Measurements from ENCODE around the gene GUCY1A2. TPM values are rescaled to one million over a fixed set of nuclear protein-coding genes. Genes with fewer than 3 reads are reported as not detected.

The GUCY1A2 gene
- total RNA-seq, 1 donor from 2014 or later: not detected

DNA sequence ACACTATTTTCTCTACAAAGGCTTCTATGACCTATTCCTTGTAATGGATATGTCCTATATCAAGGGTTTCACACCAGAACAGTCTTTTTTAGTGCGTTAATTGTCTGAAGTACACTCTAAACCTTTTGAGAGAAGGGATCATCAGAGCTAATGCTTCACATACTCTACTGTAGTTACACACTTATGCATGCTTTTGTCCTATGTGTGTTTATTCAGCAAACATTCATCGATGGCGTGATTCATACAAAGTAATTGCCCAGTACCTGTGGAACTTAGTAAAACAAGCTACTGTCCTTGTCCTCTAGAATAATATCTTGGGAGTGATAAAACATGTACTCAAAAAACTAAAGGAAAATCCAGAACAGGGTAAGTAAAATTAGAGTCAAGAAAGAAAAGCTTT, 139.2 kb downstream of the GUCY1A2 start:
- DNase-seq: no peak
- Mint-ChIP-seq H3K4me3 (no peak overlapping the region), H3K9me3 (peaks cover 18% of the 10 kb centered on the region), H3K27me3 (no peaks in the 10 kb centered on the region), H3K4me1 (no peaks in the 10 kb centered on the region), H3K27ac (no peak overlapping the region), H3K36me3 (ENCODE audit: low read depth) (no peaks in the 10 kb centered on the region)
- intact Hi-C loops (cut with micrococcal nuclease): no loop called here

DNA sequence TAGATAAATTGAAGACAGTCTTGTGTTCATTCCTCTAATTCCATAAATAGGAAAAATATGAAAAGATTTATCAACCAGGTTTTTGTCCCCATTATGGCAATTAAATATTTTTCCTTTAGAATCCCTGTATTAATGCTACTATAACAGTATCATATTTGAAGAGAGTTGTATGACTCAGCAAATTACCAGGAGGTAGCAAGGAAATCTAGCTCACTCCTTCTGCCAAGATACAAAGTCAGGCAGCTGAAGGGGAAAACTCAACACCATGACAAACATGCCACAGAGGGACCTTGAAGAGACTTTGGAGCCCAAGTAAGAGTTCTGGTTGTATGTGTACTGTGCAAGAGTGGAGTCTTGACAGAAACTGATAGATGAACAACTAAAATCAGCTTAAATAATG, 143.3 kb downstream of the GUCY1A2 start:
- peaks cover 24% of the 10 kb centered on the region for H3K9me3 Mint-ChIP-seq
- no peak for DNase-seq

DNA sequence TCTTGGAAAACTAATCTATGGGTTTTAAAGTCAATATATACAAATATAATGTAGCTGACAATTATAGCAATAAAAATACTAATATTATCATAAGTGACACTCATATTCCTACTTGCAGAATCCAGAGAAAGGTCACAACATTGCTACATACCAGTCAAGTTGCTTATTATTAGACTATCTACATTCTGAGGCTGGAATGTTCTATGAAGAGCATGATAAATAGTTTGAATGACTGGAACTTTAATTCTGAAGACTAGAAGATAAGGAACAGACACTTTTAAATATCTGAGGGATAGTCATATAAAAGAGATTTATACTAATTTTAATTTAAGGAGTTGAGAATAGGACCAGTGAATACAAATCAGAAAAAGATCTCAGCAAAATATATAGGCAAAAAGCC, 146.0 kb downstream of the GUCY1A2 start:
- Mint-ChIP-seq H3K9me3 (peaks cover 17% of the 10 kb centered on the region), H3K4me1 (no peaks in the 10 kb centered on the region), H3K27me3 (no peaks in the 10 kb centered on the region), H3K27ac (no peak overlapping the region), H3K4me3 (no peak overlapping the region), H3K36me3 (ENCODE audit: low read depth) (no peaks in the 10 kb centered on the region)
- intact Hi-C loops (cut with micrococcal nuclease): no loop called here
- DNase-seq: no peak

More for the DNA sequence above, 143.3 kb downstream of the GUCY1A2 start:
- Mint-ChIP-seq H3K27ac (no peak overlapping the region), H3K4me1 (no peaks in the 10 kb centered on the region), H3K27me3 (no peaks in the 10 kb centered on the region), H3K4me3 (no peak overlapping the region), H3K36me3 (ENCODE audit: low read depth) (no peaks in the 10 kb centered on the region)
- intact Hi-C loops (cut with micrococcal nuclease): no loop called here

DNA sequence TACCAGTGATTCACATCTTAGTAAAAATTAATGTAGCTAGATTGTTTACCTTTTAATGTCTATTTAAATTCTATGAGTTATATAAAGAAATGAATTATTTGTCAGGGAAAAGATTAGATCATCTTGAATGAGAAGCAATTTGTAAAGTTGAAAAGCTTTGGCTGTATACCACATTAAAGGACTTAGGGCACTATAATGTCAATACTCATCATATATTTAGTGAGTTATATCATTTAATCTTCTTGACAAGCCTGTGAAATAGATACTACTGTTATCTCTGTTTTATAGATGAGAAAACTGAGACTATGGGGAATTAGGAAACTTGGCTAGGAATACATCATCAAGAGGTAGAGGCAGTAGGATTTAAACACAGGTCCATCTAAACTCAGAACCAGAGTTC, 160.1 kb downstream of the GUCY1A2 start:
- no peaks in the 10 kb centered on the region for H3K27me3 Mint-ChIP-seq
- no peak overlapping the region for H3K27ac Mint-ChIP-seq
- no peaks in the 10 kb centered on the region for H3K36me3 Mint-ChIP-seq (ENCODE audit: low read depth)
- intact Hi-C loops (cut with micrococcal nuclease): no loop called here
- H3K4me1 Mint-ChIP-seq: no peaks in the 10 kb centered on the region
- H3K4me3 Mint-ChIP-seq: no peak overlapping the region
- no peaks in the 10 kb centered on the region for H3K9me3 Mint-ChIP-seq
- DNase-seq: no peak

DNA sequence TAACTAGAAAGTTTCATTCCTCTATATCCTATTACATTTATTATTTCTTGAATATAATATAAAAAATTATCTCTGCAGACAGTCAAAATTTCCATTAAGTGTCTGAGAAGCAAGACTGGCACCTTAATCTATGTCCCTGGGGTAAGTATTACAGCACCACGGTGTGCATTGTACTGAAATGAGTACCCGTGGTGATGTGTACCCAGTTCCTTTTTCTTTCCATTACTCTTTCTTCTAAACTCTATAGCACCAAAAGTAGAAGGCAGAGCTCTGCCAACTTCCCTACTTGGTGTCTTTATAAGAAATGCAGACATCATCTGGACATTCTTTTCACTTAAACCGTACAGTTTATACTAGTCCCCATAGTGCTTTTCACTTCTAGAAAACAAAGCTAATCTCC, 161.7 kb downstream of the GUCY1A2 start:
- H3K36me3 Mint-ChIP-seq (ENCODE audit: low read depth): no peaks in the 10 kb centered on the region
- no peaks in the 10 kb centered on the region for H3K9me3 Mint-ChIP-seq
- no peak overlapping the region for H3K4me3 Mint-ChIP-seq
- intact Hi-C loops (cut with micrococcal nuclease): no loop called here
- H3K27me3 Mint-ChIP-seq: no peaks in the 10 kb centered on the region
- no peak overlapping the region for H3K27ac Mint-ChIP-seq
- DNase-seq: no peak
- H3K4me1 Mint-ChIP-seq: no peaks in the 10 kb centered on the region

DNA sequence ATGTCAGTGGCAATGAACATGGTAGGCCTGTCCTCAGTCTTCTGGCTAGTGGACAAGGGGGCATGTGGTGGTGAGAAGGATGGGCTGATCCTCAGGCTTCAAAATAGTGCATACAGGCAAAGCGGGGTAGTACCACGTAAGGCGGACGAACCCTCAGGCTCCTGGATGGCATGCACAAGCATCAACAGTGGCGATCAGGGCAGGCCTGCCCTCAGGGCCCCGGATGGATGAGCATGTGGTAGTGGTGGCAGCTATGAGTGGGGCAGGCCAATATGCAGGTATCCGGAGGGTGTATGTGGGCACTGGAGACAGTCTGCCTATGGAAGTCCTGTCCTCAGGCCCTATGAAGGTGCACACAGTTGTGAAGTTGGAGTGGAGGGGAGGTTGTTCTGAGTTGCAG, 163.8 kb downstream of the GUCY1A2 start:
- Mint-ChIP-seq H3K27ac (no peak overlapping the region), H3K4me3 (no peak overlapping the region), H3K4me1 (no peaks in the 10 kb centered on the region), H3K36me3 (ENCODE audit: low read depth) (no peaks in the 10 kb centered on the region), H3K27me3 (no peaks in the 10 kb centered on the region), H3K9me3 (no peaks in the 10 kb centered on the region)
- DNase-seq: no peak
- intact Hi-C loops (cut with micrococcal nuclease): no loop called here

DNA sequence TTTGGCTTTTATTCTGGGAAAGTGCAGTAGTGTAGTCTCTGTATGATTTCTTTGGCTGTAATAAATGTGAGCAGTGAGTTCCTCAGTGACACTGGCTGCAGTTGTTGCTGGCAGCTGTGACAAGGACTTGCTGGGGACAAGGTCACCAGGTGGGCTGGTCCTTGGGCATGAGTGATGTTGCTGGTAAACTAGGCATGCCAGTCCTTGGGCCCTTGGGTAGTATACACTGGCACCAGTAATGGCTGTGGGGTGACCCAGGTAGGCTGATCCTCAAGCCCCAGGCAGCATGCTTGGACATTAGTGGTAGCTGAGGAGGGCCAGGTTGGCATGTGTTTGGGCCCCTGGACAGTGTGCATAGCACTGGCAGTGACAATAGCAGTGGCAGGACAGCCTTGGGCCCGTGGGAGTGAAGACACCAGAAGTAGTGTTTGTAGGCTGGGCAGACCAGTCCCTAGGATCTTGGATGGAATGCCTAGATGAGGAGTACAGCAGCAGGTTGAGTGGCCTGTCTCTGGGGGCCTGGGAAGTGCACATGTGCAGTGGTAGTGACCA, 164.3 kb downstream of the GUCY1A2 start:
- H3K36me3 Mint-ChIP-seq (ENCODE audit: low read depth): no peaks in the 10 kb centered on the region
- H3K4me3 Mint-ChIP-seq: no peak overlapping the region
- no peak overlapping the region for H3K27ac Mint-ChIP-seq
- intact Hi-C loops (cut with micrococcal nuclease): no loop called here
- no peaks in the 10 kb centered on the region for H3K9me3 Mint-ChIP-seq
- DNase-seq: no peak
- no peaks in the 10 kb centered on the region for H3K27me3 Mint-ChIP-seq
- no peaks in the 10 kb centered on the region for H3K4me1 Mint-ChIP-seq

DNA sequence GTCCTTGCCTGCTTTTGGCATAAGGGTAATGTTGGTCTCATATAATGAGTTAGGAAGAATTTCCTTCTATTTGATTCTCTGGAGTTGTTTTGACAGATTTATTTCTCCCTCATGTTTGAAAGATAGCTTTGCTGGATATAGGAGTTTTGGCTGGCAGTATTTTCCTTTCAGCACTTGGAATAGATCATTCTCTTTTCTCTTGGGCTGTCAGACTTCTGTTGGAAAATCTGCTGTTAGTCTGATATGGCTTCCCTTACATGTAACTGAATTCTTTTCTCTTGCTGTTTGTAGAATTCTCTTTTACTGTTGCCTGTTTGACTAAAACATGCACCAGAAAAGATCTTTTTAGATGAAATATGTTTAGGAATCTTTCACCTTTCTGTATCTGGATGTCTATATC, 165.5 kb downstream of the GUCY1A2 start:
- no peak overlapping the region for H3K4me3 Mint-ChIP-seq
- no peaks in the 10 kb centered on the region for H3K9me3 Mint-ChIP-seq
- DNase-seq: no peak
- intact Hi-C loops (cut with micrococcal nuclease): no loop called here
- H3K27me3 Mint-ChIP-seq: no peaks in the 10 kb centered on the region
- H3K27ac Mint-ChIP-seq: no peak overlapping the region
- H3K36me3 Mint-ChIP-seq (ENCODE audit: low read depth): no peaks in the 10 kb centered on the region
- H3K4me1 Mint-ChIP-seq: no peaks in the 10 kb centered on the region

DNA sequence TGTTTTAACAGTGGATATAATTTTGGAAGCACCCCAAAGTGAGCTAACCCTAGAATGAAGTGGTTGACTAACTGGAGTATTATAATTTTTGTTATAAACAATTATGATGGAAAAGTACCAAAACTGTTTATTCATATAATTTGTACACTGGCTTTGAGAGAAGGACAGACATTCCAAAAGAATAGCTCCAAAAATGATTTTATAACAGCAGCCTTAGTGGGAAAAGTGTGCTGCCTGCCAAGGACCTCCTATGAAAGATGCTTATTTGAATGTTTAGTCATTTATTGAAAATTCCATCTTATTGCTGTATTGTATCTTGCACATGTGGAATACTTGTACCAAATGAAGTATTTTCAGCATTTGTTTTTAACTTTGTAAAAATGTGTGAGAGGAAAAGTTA, 169.8 kb downstream of the GUCY1A2 start:
- Mint-ChIP-seq H3K4me1 (no peaks in the 10 kb centered on the region), H3K27ac (no peak overlapping the region), H3K36me3 (ENCODE audit: low read depth) (no peaks in the 10 kb centered on the region), H3K27me3 (no peaks in the 10 kb centered on the region), H3K4me3 (no peak overlapping the region), H3K9me3 (peaks cover 3% of the 10 kb centered on the region)
- DNase-seq: no peak
- intact Hi-C loops (cut with micrococcal nuclease): no loop called here

DNA sequence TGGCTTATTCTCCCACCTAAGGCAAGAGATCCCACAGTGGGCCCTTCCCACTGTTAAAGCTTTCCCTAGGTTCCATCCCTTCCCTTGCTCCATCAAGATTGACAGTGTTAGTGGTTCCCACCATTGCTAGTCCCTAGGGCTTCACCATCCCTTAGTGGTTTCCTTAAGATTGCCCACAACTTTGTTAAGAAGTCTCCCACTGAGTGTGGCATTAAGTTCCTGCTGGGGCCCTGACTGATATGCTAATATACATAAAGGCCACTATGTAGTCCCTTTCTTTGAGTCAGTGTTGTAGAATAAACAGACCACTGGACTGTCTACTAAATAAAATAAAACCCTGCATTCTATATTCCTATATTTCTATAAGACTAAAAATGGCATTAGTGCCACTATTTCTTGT, 176.1 kb downstream of the GUCY1A2 start:
- H3K27me3 Mint-ChIP-seq: no peaks in the 10 kb centered on the region
- DNase-seq: no peak
- H3K4me3 Mint-ChIP-seq: no peak overlapping the region
- intact Hi-C loops (cut with micrococcal nuclease): no loop called here
- H3K36me3 Mint-ChIP-seq (ENCODE audit: low read depth): no peaks in the 10 kb centered on the region
- no peak overlapping the region for H3K27ac Mint-ChIP-seq
- no peaks in the 10 kb centered on the region for H3K4me1 Mint-ChIP-seq
- H3K9me3 Mint-ChIP-seq: peaks cover 7% of the 10 kb centered on the region

DNA sequence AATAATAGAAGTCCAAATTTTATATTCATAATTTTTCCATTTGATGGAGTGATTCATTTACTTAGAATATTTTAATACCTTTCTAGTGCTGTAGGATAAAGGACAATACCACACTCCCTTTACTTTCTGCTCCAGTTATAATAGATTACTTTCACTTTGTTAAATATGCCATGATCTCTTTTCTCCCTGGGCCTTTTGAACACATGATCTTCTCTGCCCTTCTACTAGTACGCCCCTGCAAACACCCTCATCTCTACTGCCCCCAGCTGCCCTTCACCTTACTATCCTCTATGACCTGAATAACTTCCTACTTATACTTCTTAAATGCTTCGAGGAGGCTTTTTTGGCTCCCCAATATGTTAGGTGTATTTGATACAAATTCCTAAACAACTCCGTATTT, 177.3 kb downstream of the GUCY1A2 start:
- Mint-ChIP-seq H3K4me1 (no peaks in the 10 kb centered on the region), H3K9me3 (peaks cover 7% of the 10 kb centered on the region), H3K4me3 (no peak overlapping the region), H3K36me3 (ENCODE audit: low read depth) (no peaks in the 10 kb centered on the region), H3K27me3 (no peaks in the 10 kb centered on the region), H3K27ac (no peak overlapping the region)
- intact Hi-C loops (cut with micrococcal nuclease): no loop called here
- no peak for DNase-seq

DNA sequence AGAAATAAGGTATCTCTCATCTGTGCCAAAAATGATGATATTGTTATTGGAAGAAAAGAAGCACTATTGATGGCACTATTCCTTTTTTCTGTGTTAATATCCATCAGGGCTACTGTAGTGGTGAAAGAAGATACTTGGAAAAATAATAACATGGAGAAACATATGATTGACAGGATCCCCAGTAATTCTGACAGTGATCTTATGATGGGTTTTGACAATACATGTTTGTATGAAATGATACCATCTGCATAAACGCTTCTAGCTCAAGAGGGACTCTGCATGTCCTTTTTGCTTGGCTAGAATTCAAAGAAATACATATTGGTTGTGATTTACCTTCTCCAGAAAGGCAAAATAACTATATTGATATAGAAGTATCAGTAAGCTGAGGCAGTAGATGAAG, 178.1 kb downstream of the GUCY1A2 start:
- Mint-ChIP-seq H3K27ac (no peak overlapping the region), H3K9me3 (peaks cover 4% of the 10 kb centered on the region), H3K27me3 (no peaks in the 10 kb centered on the region), H3K4me3 (no peak overlapping the region), H3K4me1 (no peaks in the 10 kb centered on the region), H3K36me3 (ENCODE audit: low read depth) (no peaks in the 10 kb centered on the region)
- no peak for DNase-seq
- intact Hi-C loops (cut with micrococcal nuclease): no loop called here

DNA sequence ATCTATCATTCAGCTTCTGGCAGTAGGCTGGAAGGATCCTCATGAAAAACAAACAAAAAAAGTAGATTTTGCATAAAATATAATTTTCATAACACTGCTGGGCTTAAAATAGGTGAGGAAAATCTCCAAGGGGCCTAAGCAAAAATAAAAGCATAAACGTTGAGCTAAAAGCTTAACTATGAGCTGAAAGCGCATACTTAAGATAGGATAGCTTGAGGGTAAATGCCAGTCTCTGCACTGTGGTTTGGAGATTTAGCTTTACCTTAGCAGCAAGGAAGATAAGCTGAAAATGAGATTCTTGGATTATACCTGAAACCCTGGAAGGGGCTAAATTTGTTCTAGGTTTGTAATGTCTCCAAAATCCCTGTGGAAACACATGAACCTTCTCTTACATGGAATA, 183.7 kb downstream of the GUCY1A2 start:
- Mint-ChIP-seq H3K36me3 (ENCODE audit: low read depth) (no peaks in the 10 kb centered on the region), H3K27ac (no peak overlapping the region), H3K9me3 (no peaks in the 10 kb centered on the region), H3K4me1 (no peaks in the 10 kb centered on the region), H3K4me3 (no peak overlapping the region), H3K27me3 (no peaks in the 10 kb centered on the region)
- DNase-seq: no peak
- intact Hi-C loops (cut with micrococcal nuclease): no loop called here

DNA sequence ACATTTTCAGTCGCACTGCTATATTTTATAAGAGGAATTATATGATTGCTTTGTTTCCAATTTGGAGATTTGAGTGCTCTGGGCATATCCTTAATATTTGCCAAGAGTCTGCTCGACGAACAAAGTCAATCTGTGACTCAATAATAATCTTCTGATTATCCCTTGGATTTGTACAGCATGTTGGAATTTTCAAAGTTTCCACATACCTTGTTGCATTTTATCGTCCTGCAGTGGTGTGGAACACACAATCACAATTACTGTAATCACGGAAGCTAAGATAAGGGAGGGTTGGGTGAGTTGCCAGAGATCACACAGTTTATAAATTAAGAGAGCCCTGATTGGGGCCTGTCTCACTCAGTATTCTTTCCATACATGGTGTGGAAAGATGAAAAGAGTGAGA, 189.3 kb downstream of the GUCY1A2 start:
- H3K9me3 Mint-ChIP-seq: peaks cover 18% of the 10 kb centered on the region
- no peak overlapping the region for H3K27ac Mint-ChIP-seq
- H3K27me3 Mint-ChIP-seq: no peaks in the 10 kb centered on the region
- no peak for DNase-seq
- intact Hi-C loops (cut with micrococcal nuclease): no loop called here
- H3K4me1 Mint-ChIP-seq: no peaks in the 10 kb centered on the region
- no peaks in the 10 kb centered on the region for H3K36me3 Mint-ChIP-seq (ENCODE audit: low read depth)
- H3K4me3 Mint-ChIP-seq: no peak overlapping the region

DNA sequence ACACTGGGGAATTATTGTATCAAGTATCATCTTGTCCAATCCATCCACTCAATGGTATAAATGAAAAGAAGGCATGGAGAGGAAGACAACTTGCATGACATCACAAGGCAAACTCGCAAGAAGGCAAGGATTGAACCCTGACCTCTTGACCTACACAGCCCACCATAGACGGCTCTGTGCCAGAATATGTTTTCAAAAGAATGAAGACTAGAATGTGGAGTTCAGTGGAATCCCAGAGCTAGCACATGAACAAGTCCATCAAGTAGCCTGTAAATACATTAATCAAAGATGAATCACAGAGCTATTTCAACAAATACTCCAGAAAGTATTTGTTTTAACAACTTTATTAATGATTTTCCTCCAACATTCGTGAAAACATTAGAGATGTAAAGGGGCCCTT, 189.7 kb downstream of the GUCY1A2 start:
- Mint-ChIP-seq H3K4me1 (no peaks in the 10 kb centered on the region), H3K27ac (no peak overlapping the region), H3K27me3 (no peaks in the 10 kb centered on the region), H3K36me3 (ENCODE audit: low read depth) (no peaks in the 10 kb centered on the region), H3K9me3 (peaks cover 18% of the 10 kb centered on the region), H3K4me3 (no peak overlapping the region)
- DNase-seq: no peak
- intact Hi-C loops (cut with micrococcal nuclease): no loop called here

Data from activated CD4-positive, alpha-beta T cell treated with anti-CD3 and anti-CD28 coated beads, Interleukin-2, amount 10 ng/mL, durations not matched to agents 24 days and 14 days (primary cell).